Ishikawa (cell line): Measurements from ENCODE around the gene SIGLEC9.

Experiments used
- CEBPB ChIP-seq: IDR thresholded peaks from 2 replicates; pipeline ENCODE4 v1.6.1; 2012
- CREB1 ChIP-seq: IDR thresholded peaks from 2 replicates; pipeline ENCODE4 v1.6.1; 2012; ENCODE audit warnings: low read depth
- EGR1 ChIP-seq: IDR thresholded peaks from 2 replicates; pipeline ENCODE4 v1.6.1; 2012
- EP300 ChIP-seq: IDR thresholded peaks from 2 replicates; pipeline ENCODE4 v1.6.1; 2012; ENCODE audit warnings: borderline replicate concordance
- FOXM1 ChIP-seq: IDR thresholded peaks from 2 replicates; pipeline ENCODE4 v1.6.1; 2012; ENCODE audit warnings: low read depth, borderline replicate concordance
- NFIC ChIP-seq: IDR thresholded peaks from 2 replicates; pipeline ENCODE4 v1.6.1; 2012
- RAD21 ChIP-seq: IDR thresholded peaks from 2 replicates; pipeline ENCODE4 v1.6.1; 2012; ENCODE audit warnings: low read depth
- TAF1 ChIP-seq: IDR thresholded peaks from 2 replicates; pipeline ENCODE4 v1.6.1; 2012; ENCODE audit warnings: low read depth, mild to moderate bottlenecking
- TCF12 ChIP-seq: IDR thresholded peaks from 2 replicates; pipeline ENCODE4 v1.6.1; 2012; ENCODE audit warnings: low read depth
- TEAD4 ChIP-seq: IDR thresholded peaks from 2 replicates; pipeline ENCODE4 v1.6.1; 2012
- YY1 ChIP-seq: IDR thresholded peaks from 2 replicates; pipeline ENCODE4 v1.6.1; 2012; ENCODE audit warnings: low read depth
- ZBTB7A ChIP-seq: IDR thresholded peaks from 2 replicates; pipeline ENCODE4 v1.6.1; 2012; ENCODE audit warnings: low read depth
- TF ChIP-seq, protein P1 (sequence below): IDR thresholded peaks from 2 replicates; pipeline ENCODE4 v1.6.1; 2012; ENCODE audit warnings: low read depth, mild to moderate bottlenecking
- TF ChIP-seq, protein P2 (sequence below): IDR thresholded peaks from 2 replicates; pipeline ENCODE4 v1.6.1; 2012
- TF ChIP-seq, protein P3 (sequence below): IDR thresholded peaks from 2 replicates; pipeline ENCODE4 v1.6.1; 2012

The SIGLEC9 gene

DNA sequence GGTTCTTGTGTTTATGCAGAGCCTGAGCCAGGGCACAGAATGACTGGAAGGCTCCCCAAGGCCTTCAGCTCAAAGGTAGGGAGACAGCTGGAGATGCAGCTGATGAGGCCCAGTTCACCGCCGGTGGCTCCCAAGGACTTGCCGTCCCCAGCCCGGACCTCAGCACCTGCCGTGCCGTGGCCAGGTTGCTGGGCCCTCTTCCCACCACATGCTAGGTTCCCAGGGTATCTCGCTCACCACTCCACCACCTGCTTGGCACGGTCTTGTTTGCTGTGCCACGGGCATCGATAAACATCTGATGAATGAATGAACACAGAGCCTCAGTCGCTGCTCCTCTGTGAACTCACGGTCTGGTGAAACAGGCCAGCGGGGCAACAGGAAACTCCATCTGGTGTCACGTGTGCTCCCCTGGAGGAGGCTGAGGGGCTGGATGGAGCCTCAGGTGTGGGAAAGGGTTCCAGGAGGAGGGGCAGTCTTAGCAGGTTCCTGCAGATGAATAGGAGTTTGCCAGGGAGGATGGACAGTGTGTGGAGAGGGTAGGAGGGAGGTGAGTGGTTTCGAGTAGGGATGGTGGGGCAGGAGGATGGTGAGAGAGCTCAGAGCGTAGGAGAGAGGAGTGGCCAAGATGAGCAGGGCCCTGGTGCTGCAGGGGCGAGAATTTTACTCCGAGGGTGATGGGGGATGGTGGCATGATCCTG, 38.4 kb upstream of the SIGLEC9 start:
- no peak for TF ChIP-seq FOXM1
- TF ChIP-seq EGR1 = no peak
- TF ChIP-seq TCF12 = no peak
- TF ChIP-seq RAD21 = no peak
- TF ChIP-seq TEAD4 = no peak
- no peak for TF ChIP-seq ZBTB7A

DNA sequence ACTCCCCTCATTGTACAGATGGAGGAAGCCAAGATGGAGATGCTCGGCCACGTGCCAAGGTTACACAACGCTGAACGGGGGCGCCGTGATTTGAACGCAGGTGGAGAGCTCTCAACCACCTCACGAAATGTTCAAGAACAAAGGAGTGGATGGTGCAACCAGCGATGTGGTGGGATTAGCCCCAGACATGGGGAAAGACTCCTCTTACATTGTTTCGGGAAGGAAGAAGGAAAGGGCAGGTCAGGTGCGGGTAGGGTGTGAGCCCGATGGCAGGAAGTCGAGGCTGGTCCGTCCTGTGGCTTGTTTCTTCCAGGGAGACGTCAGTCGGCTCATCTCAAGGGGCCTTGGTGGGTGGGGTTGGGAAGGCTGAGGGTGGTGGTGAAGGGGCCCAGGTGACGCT, 34.9 kb upstream of the SIGLEC9 start:
- TF ChIP-seq RAD21 (no peak), YY1 (no peak), EGR1 (no peak), ZBTB7A (no peak), FOXM1 (no peak), TEAD4 (no peak), CEBPB (no peak), TAF1 (no peak), EP300 (no peak), TCF12 (no peak), NFIC (no peak), CREB1 (no peak)
- TF ChIP-seq, protein P1, sequence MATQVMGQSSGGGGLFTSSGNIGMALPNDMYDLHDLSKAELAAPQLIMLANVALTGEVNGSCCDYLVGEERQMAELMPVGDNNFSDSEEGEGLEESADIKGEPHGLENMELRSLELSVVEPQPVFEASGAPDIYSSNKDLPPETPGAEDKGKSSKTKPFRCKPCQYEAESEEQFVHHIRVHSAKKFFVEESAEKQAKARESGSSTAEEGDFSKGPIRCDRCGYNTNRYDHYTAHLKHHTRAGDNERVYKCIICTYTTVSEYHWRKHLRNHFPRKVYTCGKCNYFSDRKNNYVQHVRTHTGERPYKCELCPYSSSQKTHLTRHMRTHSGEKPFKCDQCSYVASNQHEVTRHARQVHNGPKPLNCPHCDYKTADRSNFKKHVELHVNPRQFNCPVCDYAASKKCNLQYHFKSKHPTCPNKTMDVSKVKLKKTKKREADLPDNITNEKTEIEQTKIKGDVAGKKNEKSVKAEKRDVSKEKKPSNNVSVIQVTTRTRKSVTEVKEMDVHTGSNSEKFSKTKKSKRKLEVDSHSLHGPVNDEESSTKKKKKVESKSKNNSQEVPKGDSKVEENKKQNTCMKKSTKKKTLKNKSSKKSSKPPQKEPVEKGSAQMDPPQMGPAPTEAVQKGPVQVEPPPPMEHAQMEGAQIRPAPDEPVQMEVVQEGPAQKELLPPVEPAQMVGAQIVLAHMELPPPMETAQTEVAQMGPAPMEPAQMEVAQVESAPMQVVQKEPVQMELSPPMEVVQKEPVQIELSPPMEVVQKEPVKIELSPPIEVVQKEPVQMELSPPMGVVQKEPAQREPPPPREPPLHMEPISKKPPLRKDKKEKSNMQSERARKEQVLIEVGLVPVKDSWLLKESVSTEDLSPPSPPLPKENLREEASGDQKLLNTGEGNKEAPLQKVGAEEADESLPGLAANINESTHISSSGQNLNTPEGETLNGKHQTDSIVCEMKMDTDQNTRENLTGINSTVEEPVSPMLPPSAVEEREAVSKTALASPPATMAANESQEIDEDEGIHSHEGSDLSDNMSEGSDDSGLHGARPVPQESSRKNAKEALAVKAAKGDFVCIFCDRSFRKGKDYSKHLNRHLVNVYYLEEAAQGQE = no peak
- TF ChIP-seq, protein P2, sequence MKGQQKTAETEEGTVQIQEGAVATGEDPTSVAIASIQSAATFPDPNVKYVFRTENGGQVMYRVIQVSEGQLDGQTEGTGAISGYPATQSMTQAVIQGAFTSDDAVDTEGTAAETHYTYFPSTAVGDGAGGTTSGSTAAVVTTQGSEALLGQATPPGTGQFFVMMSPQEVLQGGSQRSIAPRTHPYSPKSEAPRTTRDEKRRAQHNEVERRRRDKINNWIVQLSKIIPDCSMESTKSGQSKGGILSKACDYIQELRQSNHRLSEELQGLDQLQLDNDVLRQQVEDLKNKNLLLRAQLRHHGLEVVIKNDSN = no peak
- TF ChIP-seq, protein P3, sequence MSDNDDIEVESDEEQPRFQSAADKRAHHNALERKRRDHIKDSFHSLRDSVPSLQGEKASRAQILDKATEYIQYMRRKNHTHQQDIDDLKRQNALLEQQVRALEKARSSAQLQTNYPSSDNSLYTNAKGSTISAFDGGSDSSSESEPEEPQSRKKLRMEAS = no peak

DNA sequence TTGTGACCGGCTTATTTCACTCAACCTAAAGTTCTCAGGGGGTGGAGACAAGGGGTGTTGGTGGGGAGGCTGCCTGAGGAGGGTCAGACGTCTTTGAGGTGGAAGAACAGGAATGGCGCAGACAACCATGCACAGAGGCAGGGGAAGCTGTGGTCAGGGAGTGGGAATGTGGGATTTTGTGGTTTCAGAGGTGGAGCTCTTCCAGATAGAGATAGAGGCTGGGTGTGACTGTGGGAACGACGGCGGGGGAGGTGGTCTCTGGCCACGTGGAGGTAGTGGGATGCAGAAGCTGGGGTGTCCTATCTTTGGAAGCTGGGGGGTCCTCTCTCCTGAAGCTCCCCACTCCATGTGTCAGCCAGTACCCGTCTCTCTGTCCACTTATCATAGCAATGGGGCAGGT, 34.2 kb upstream of the SIGLEC9 start:
- TF ChIP-seq, protein P1 = no peak
- no peak for TF ChIP-seq CREB1
- TF ChIP-seq EGR1 = no peak
- TF ChIP-seq NFIC = no peak
- TF ChIP-seq ZBTB7A = no peak
- TF ChIP-seq TAF1 = no peak
- no peak for TF ChIP-seq EP300
- no peak for TF ChIP-seq TCF12
- TF ChIP-seq YY1 = no peak
- no peak for TF ChIP-seq FOXM1
- TF ChIP-seq RAD21 = no peak
- no peak for TF ChIP-seq TEAD4
- TF ChIP-seq CEBPB = no peak
- TF ChIP-seq, protein P3 = no peak
- TF ChIP-seq, protein P2 = no peak

DNA sequence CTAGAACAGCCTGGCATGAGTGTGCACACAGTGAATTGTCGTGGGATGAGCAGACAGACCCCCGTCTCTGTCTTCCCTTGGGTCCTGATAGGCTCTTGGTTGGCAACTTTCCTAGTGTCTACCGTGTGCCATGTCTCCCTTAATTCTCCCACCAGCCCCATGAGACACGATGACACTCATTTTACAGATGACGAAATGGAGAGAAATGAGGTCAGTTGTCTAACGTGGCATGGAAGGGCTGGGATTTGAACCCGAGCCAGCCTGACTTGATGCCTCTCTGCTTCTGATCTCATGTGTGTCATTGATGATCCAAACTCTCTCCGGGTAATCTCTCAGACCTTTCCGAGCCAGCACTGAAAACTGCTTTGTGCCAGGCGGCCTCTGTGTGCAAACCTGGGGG, 33.6 kb upstream of the SIGLEC9 start:
- TF ChIP-seq YY1 = no peak
- no peak for TF ChIP-seq TEAD4
- TF ChIP-seq CREB1 = no peak

DNA sequence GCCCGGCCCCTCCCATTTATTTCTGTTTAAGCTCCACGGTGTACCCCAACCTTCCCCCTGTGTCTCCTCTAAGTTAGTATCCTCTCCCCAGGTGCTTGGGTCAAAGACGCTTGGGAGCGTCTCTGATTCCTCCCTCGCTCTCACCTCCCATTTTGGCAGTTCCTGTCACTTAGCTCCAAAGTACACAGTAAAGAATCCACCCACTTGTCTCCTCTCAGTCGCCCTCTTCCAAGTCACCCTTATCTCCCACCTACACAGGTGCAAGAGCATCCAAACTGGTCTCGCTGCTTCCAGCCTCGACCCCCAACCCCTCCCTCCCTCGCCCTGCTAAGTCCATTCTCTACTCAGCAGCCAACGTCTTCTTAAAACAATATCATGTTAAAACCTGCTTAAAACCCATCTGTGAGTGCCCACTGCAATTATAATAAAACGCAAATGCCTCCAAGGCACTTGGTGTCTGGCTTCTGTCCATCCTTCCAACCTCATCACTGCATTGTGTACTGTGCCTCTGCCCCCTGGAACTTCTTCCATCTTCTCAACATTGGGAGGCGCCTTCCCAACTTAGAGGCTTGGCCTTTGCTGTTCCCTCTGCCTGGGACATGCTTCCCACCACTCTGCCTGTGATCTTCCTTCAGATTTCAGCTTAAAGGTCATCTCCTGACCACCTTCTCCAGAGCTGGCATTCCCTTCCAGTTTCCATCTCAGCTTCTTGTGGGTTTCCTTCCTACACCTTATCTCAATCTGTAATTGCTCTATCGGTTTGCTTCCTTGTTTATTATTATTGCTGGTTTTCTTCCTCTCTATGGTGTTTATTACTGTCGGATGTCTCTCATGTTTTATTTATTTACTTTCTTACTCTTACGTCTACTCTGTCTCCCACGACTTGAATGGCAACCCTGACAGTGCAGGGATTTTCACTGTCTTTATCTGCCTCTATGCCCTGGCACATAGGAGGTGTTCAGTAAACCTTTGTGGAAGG, 32.5 kb upstream of the SIGLEC9 start:
- TF ChIP-seq EP300 (no peak), CEBPB (no peak), ZBTB7A (no peak), EGR1 (no peak), TCF12 (no peak), FOXM1 (no peak), TEAD4 (no peak), CREB1 (no peak), NFIC (no peak), TAF1 (no peak), YY1 (no peak), RAD21 (no peak)
- TF ChIP-seq, protein P3 = no peak
- TF ChIP-seq, protein P2 = no peak
- TF ChIP-seq, protein P1 = no peak
